ENCODE measurements around the gene AKR1B15.
A peak's percentile ranks its signal among the peaks of the same experiment; 100 is the strongest.
"Not testable (repeated sequence)": the region's sequence is repeated elsewhere in the genome, so short reads cannot be mapped to it uniquely, and the experiment has no call there.

AKR1B15 gene

GRCh38 chr7:134548877-134549276 lies at the start of gene AKR1B15:
Gene AKR1B15 (plus strand): TSS chr7:134549110. CDS start chr7:134564620, 15,510 bp downstream.
- peak; percentile 2 to 7 for DNase-seq

GRCh38 chr7:134500406-134500805 lies 48.5 kb upstream of the AKR1B15 start:
- no peak for DNase-seq

- no peak for DNase-seq
Measured at GRCh38 chr7:134500982-134501381, 47.9 kb upstream of the AKR1B15 start.

- no peak for DNase-seq
Measured at GRCh38 chr7:134502463-134503371, 46.2 kb upstream of the AKR1B15 start.

- no peak for DNase-seq
Measured at GRCh38 chr7:134504660-134505164, 44.2 kb upstream of the AKR1B15 start.

- DNase-seq: no peak
Measured at GRCh38 chr7:134505856-134506255, 43.1 kb upstream of the AKR1B15 start.

GRCh38 chr7:134509010-134509409 lies 39.9 kb upstream of the AKR1B15 start:
- DNase-seq: no peak

- no peak for DNase-seq
Measured at GRCh38 chr7:134510646-134511045, 38.3 kb upstream of the AKR1B15 start.

GRCh38 chr7:134512271-134512670 lies 36.6 kb upstream of the AKR1B15 start:
- no peak for DNase-seq

GRCh38 chr7:134513169-134513752 lies 35.6 kb upstream of the AKR1B15 start:
- peak; percentile 19 to 30 for DNase-seq

GRCh38 chr7:134514106-134514505 lies 34.8 kb upstream of the AKR1B15 start:
- DNase-seq: no peak

GRCh38 chr7:134514663-134515062 lies 34.2 kb upstream of the AKR1B15 start:
- peak in 1 of 2 donors; percentile 15 for DNase-seq

GRCh38 chr7:134515569-134516468 lies 33.1 kb upstream of the AKR1B15 start:
- DNase-seq: no peak

- no peak for DNase-seq
Measured at GRCh38 chr7:134520130-134520529, 28.8 kb upstream of the AKR1B15 start.

GRCh38 chr7:134522601-134523000 lies 26.3 kb upstream of the AKR1B15 start:
- DNase-seq: no peak

- DNase-seq: not testable (repeated sequence)
Measured at GRCh38 chr7:134525449-134525848, 23.5 kb upstream of the AKR1B15 start.

GRCh38 chr7:134526552-134527248 lies 22.2 kb upstream of the AKR1B15 start:
- not testable (repeated sequence) for DNase-seq

- DNase-seq: no peak
Measured at GRCh38 chr7:134527979-134528371, 20.9 kb upstream of the AKR1B15 start.

GRCh38 chr7:134528749-134529148 lies 20.2 kb upstream of the AKR1B15 start:
- DNase-seq: no peak

- DNase-seq: no peak
Measured at GRCh38 chr7:134530460-134530859, 18.4 kb upstream of the AKR1B15 start.

GRCh38 chr7:134532180-134532953 lies 16.5 kb upstream of the AKR1B15 start:
- DNase-seq: no peak

- no peak for DNase-seq
Measured at GRCh38 chr7:134532954-134533218, 16.0 kb upstream of the AKR1B15 start.
